HPDE6-E6E7 (cell line): ENCODE measurements around the gene DGKD.
"Not testable (repeated sequence)": the region's sequence is repeated elsewhere in the genome, so short reads cannot be mapped to it uniquely, and the experiment has no call there.

Source experiments
- DNase-seq: peaks from one replicate; pipeline ENCODE4 v3.0.0; 2011; ENCODE audit warnings: missing footprints; ENCODE audit errors: extremely low spot score

DGKD gene, protein sequence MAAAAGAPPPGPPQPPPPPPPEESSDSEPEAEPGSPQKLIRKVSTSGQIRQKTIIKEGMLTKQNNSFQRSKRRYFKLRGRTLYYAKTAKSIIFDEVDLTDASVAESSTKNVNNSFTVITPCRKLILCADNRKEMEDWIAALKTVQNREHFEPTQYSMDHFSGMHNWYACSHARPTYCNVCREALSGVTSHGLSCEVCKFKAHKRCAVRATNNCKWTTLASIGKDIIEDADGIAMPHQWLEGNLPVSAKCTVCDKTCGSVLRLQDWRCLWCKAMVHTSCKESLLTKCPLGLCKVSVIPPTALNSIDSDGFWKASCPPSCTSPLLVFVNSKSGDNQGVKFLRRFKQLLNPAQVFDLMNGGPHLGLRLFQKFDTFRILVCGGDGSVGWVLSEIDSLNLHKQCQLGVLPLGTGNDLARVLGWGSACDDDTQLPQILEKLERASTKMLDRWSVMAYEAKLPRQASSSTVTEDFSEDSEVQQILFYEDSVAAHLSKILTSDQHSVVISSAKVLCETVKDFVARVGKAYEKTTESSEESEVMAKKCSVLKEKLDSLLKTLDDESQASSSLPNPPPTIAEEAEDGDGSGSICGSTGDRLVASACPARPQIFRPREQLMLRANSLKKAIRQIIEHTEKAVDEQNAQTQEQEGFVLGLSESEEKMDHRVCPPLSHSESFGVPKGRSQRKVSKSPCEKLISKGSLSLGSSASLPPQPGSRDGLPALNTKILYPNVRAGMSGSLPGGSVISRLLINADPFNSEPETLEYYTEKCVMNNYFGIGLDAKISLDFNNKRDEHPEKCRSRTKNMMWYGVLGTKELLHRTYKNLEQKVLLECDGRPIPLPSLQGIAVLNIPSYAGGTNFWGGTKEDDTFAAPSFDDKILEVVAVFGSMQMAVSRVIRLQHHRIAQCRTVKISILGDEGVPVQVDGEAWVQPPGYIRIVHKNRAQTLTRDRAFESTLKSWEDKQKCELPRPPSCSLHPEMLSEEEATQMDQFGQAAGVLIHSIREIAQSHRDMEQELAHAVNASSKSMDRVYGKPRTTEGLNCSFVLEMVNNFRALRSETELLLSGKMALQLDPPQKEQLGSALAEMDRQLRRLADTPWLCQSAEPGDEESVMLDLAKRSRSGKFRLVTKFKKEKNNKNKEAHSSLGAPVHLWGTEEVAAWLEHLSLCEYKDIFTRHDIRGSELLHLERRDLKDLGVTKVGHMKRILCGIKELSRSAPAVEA

GRCh38 chr2:233353769-233354499 lies at the start of gene DGKD:
Gene DGKD (plus strand): TSS chr2:233354494. CDS start chr2:233354519, 25 bp downstream.
- peak; percentile 21 for DNase-seq

- DNase-seq: no peak
These were observed 46.7 kb upstream of the DGKD start, which contains the start of gene SAG for GRCh38 chr2:233307565-233307964. Gene SAG (plus strand): TSS chr2:233307816. CDS start chr2:233309190, 1,374 bp downstream.

- DNase-seq: no peak
These were observed 42.9 kb upstream of the DGKD start for GRCh38 chr2:233311241-233311926.

DNA sequence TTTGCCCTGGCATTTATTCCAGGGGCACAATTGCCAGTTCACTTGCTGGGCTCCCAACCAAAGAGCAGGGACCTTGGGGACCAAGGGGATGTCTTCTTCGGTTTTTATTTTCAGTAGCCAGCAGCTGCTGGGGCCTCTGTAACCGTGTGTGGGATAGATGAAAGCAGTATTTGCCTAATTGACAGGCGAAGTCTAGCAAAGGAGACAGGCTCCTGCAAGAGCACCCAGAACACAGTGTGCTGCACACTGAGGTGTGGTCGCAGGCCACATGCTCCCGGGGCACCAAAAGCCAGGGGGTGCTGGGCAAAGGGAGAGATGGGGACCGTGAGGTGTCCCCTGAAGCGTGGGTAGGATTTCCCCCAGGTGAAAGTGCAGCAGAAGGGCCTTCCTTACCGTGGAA lies 41.4 kb upstream of the DGKD start:
- no peak for DNase-seq

DNA sequence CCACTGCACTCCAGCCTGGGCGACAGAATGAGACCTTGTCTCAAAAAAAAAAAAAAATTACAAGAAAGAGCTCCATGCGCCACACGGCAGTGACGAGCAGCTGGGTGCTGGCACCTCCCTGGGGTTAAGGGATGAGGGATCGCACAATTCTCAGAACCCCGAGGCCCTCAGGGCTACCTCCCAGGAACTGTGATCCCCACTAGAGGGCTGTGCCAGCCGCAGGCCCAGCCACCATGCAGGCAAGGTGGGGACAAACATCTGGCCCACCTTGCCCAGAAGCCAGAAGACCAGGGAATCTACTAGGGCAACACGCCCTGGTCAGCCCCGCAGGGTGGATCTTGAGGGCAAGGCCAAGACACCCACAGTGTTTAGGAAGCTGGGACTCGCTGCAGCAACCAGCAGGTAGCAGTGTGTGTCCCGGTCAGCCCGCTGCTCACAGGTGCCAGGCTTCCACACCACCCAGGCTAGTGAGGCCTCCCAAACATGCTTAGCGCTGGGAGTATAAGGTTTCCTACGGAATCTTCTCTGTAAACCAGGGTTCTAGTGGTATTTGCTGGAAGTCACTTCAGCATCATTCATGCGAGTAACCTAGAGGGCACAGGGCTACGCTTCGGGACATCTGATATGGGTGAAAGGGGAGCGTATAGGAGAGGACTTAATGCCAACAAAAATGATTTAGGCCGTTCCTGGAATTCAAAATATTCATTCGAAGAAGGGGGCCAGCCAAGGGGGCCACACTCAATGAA lies 39.9 kb upstream of the DGKD start:
- DNase-seq: no peak

DNA sequence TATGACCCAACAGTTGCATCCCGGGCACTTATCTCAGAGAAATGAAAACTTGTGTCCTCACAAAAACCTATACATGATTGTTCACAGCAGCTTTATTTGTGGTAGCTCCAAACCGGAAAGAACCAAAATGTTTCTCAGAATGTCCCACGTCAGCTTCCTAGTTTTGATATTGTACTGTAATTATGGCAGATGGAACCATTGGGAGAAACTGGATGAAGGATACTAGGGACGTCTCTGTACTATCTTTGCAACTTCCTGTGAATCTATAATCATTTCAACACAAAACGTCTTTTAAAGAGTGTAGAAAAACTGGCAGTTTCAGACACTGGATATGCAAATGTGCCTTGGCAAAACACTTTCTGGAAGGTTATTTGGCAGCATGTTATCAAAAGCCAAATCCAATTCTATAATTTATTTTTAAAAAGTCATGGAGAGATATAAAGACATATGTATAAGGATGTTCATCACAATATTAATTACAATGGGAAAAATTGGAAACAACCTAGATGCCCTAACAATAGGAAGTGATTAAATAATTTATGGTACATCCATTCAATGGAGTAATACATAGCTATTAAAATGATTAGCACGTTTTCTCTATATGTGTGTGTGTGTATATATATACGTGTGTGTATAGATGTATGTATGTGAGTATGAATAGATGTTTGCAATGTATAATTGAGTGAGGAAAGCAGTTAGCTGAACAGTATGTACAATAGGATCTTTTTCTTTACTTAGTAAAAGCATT lies 36.9 kb upstream of the DGKD start:
- no peak for DNase-seq

- no peak for DNase-seq
These were observed 35.0 kb upstream of the DGKD start for GRCh38 chr2:233319256-233319655.

- DNase-seq: no peak
These were observed 33.8 kb upstream of the DGKD start for GRCh38 chr2:233320470-233320869.

GRCh38 chr2:233321166-233321565 lies 33.1 kb upstream of the DGKD start:
- DNase-seq: no peak

DNA sequence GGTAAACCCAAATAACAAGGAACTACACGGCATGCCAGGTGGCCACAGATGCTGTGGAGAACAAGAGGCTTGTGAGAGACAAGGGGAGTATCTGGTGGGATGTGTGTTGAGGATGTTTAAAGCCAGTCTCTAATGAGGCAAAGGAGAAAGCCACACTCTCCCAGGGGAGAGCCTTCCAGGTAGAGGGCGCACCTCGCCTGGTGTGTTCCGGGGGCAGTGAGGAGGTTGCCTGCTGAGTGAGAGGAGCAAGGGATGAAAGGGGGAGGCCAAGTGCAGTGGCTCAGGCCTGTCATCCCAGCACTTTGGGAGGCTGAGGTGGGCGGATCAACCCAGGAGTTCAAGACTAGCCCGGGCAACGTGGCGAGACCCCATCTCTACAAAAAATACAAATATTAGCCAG lies 30.4 kb upstream of the DGKD start:
- DNase-seq: no peak

DNA sequence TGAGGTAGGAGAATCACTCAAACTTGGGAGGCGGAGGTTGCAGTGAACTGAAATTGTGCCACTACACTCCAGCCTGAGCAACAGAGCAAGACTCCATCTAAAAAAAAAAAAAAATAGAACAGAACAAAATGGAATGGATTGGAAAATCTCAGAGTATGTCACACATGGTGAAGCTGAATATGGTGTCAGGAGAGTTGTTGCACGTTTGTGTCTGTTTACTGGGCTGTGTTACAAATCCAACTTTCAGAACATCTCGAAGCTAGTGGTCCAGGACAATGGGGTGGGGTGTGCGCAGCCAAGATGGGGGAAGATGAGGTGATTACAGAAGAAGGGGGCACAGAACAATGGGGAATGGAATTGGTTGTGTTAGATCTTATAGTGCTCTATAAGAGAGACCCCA lies 29.0 kb upstream of the DGKD start:
- DNase-seq: no peak

- no peak for DNase-seq
These were observed 28.5 kb upstream of the DGKD start for GRCh38 chr2:233325814-233326213.

DNA sequence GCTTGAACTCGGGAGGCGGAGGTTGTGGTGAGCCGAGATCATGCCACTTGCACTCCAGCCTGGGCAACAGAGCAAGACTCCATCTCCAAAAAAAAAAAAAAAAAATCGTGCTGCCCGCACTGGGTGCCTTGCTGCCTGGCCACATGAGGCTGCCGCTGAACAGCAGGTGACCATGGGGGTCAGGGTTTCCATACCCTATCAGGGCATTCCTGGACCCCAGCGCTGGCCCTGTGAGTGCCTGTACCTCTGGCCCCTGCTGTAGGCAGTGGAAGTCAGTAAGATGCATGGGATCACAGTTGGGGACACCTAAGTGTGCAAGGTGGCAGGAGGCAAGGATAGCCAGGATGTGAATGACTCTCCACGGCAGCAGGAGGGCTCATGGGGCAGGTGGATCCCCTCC lies 27.8 kb upstream of the DGKD start:
- no peak for DNase-seq

- DNase-seq: no peak
These were observed 25.4 kb upstream of the DGKD start for GRCh38 chr2:233328922-233329321.

- DNase-seq: no peak
These were observed 24.7 kb upstream of the DGKD start for GRCh38 chr2:233329489-233330135.

DNA sequence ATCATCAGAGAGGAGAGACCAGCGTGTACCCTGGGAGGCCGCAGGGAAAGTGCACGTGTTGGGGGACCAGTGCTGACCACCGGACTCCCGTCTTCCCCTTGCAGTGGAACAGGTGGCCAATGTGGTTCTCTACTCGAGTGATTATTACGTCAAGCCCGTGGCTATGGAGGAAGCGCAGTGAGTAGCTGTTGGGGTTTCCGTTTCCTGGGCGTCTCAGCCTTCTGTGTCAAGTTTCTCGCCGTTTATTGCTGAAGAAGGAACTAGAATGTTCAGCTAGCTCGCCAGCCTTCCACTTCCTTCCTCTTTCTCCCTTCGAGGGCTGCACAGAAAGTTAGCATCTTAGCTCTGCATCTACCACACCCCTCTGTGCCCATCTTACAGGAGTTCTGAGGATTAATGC lies 22.8 kb upstream of the DGKD start:
- DNase-seq: no peak

GRCh38 chr2:233332125-233332524 lies 22.2 kb upstream of the DGKD start:
- DNase-seq: no peak

DNA sequence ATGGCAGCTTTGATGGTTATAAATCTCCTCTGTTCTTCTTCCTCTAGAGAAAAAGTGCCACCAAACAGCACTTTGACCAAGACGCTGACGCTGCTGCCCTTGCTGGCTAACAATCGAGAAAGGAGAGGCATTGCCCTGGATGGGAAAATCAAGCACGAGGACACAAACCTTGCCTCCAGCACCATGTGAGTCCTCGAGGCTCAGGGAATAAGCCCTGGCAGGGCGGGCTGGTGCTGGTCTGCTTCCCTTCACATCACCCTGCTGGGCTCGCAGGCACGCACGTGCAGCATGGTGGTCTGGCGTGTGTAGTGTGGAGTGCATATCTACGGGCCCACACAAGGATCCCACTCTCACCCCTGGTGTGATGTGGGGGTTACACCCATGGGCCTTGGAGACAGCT lies 19.4 kb upstream of the DGKD start:
- no peak for DNase-seq

DNA sequence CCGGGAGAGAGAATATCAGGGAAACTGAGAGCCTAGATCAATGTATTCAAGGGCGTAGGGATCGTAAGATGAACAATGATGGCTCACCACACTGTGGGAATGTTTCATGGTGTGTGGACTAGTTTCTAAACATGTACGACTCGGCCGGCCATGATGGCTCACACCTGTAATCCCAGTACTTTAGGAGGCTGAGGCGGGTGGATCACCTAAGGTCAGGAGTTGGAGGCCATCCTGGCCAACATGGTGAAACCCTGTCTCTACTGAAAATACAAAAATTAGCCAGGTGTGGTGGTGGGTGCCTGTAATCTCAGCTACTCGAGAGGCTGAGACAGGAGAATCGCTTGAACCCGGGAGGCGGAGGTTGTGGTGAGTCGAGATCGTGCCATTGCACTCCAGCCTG lies 18.2 kb upstream of the DGKD start:
- DNase-seq: not testable (repeated sequence)
